OCI-M2 (cell line): ENCODE results near the gene TNIP2.
"Not testable (repeated sequence)": the region's sequence is repeated elsewhere in the genome, so short reads cannot be mapped to it uniquely, and the experiment has no call there.

ENCODE experiments used
- DNase-seq: peaks from one replicate; lab custom pipeline; 2025; ENCODE audit not compliant: unreplicated experiment; lab: John Stamatoyannopoulos, UW

Gene TNIP2

GRCh38 chr4:2744576-2745270, 11.4 kb downstream of the TNIP2 start:
- no peak for DNase-seq

- DNase-seq = no peak
These were observed 12.4 kb downstream of the TNIP2 start for GRCh38 chr4:2743518-2744445.

GRCh38 chr4:2742823-2743517, 13.2 kb downstream of the TNIP2 start:
- DNase-seq = no peak

GRCh38 chr4:2742081-2742822, 13.9 kb downstream of the TNIP2 start:
- DNase-seq = no peak

GRCh38 chr4:2741626-2742025, 14.5 kb downstream of the TNIP2 start:
- DNase-seq = no peak

- not testable (repeated sequence) for DNase-seq
These were observed 17.8 kb downstream of the TNIP2 start for GRCh38 chr4:2738296-2738695.

GRCh38 chr4:2735869-2736268, 20.3 kb downstream of the TNIP2 start:
- DNase-seq = no peak

- no peak for DNase-seq
These were observed 21.5 kb downstream of the TNIP2 start for GRCh38 chr4:2734612-2735011.

GRCh38 chr4:2733844-2734574, 22.1 kb downstream of the TNIP2 start:
- no peak for DNase-seq

- no peak for DNase-seq
These were observed 22.9 kb downstream of the TNIP2 start for GRCh38 chr4:2733001-2733843.

GRCh38 chr4:2732526-2732925, 23.6 kb downstream of the TNIP2 start:
- DNase-seq = no peak

- DNase-seq = no peak
These were observed 24.2 kb downstream of the TNIP2 start for GRCh38 chr4:2731907-2732317.

- no peak for DNase-seq
These were observed 26.6 kb downstream of the TNIP2 start for GRCh38 chr4:2729533-2729875.

GRCh38 chr4:2728806-2729532, 27.2 kb downstream of the TNIP2 start:
- DNase-seq = no peak

- DNase-seq = no peak
These were observed 27.9 kb downstream of the TNIP2 start for GRCh38 chr4:2728221-2728620.

- DNase-seq = not testable (repeated sequence)
These were observed 29.3 kb downstream of the TNIP2 start for GRCh38 chr4:2726881-2727280.

- no peak for DNase-seq
These were observed 30.8 kb downstream of the TNIP2 start for GRCh38 chr4:2725380-2725779.

GRCh38 chr4:2723751-2724150, 32.4 kb downstream of the TNIP2 start:
- no peak for DNase-seq

GRCh38 chr4:2722033-2722432, 34.1 kb downstream of the TNIP2 start:
- no peak for DNase-seq
